Karpas-422 (cell line): ENCODE results near the gene SLC24A3. TPM values are rescaled to one million over a fixed set of nuclear protein-coding genes. Genes with fewer than 3 reads are reported as not detected.

Source experiments
- DNase-seq: peaks from one replicate; pipeline ENCODE4 v3.0.0-alpha.2; 2015
- H2AFZ ChIP-seq: fragments of 200-600 bp; sonication (generic); 2 replicates; pipeline ENCODE4 v1.6.1; 2014; ENCODE audit warnings: antibody characterized with exemption, low read length, mixed read lengths
- H3K27ac ChIP-seq: fragments of 200-600 bp; sonication (generic); 2 replicates; pipeline ENCODE4 v1.5.1; 2014; ENCODE audit warnings: mild to moderate bottlenecking, low read length, moderate library complexity
- H3K27me3 ChIP-seq: fragments of 200-600 bp; sonication (generic); 2 replicates; pipeline ENCODE4 v1.6.1; 2014; ENCODE audit warnings: low read length, mixed read lengths
- H3K36me3 ChIP-seq: fragments of 200-600 bp; sonication (generic); 2 replicates; pipeline ENCODE4 v1.6.1; 2014; ENCODE audit warnings: low read length, mixed read lengths; ENCODE audit not compliant: insufficient read depth
- H3K4me1 ChIP-seq: fragments of 200-600 bp; sonication (generic); 2 replicates; pipeline ENCODE4 v1.6.1; 2014; ENCODE audit warnings: mild to moderate bottlenecking, low read length, mixed read lengths
- H3K4me2 ChIP-seq: fragments of 200-600 bp; sonication (generic); 2 replicates; pipeline ENCODE4 v1.6.1; 2014; ENCODE audit warnings: low read length, low read depth, mild to moderate bottlenecking; ENCODE audit not compliant: poor library complexity, severe bottlenecking
- H3K4me3 ChIP-seq: fragments of 200-600 bp; sonication (generic); 2 replicates; pipeline ENCODE4 v1.5.1; 2014; ENCODE audit warnings: mild to moderate bottlenecking, antibody characterized with exemption, low read length, mixed read lengths
- H3K79me2 ChIP-seq: fragments of 200-600 bp; sonication (generic); 2 replicates; pipeline ENCODE4 v1.6.1; 2014; ENCODE audit warnings: mild to moderate bottlenecking, low read length, mixed read lengths
- H3K9ac ChIP-seq: fragments of 200-600 bp; sonication (generic); 2 replicates; pipeline ENCODE4 v1.6.0; 2014; ENCODE audit warnings: low read length
- H3K9me2 ChIP-seq: fragments of 200-600 bp; sonication (generic), shearing (Covaris generic); replicated peaks from 2 replicates; pipeline ENCODE4 v1.6.0; 2014; ENCODE audit warnings: mild to moderate bottlenecking, low read length, moderate library complexity; ENCODE audit not compliant: insufficient read depth
- H3K9me3 ChIP-seq: fragments of 300-700, 200-600 bp; sonication (generic); 2 replicates; pipeline ENCODE4 v1.6.1; 2014; ENCODE audit warnings: low read length, mixed read lengths
- H4K20me1 ChIP-seq: fragments of 200-600 bp; sonication (generic); 2 replicates; pipeline ENCODE4 v1.6.1; 2014; ENCODE audit warnings: mild to moderate bottlenecking, antibody characterized with exemption, low read length, low read depth; ENCODE audit not compliant: insufficient read depth
- total RNA-seq: library from RNA; depleted of rRNA; stranded (reverse); fragments of >200 nt; shearing (Covaris generic); gene quantifications from 2 replicates; pipeline ENCODE4 v1.2.3, GENCODE V29; 2014; ENCODE audit warnings: low replicate concordance

Gene SLC24A3
- total RNA-seq, 1 experiment from 2014 or later: not detected

GRCh38 chr20:19653327-19653726 is 440.9 kb downstream of the SLC24A3 start:
- Histone ChIP-seq H4K20me1 (no peaks in the 10 kb centered on the region), H2AFZ (no peak overlapping the region), H3K4me2 (no peak overlapping the region), H3K9ac (no peak overlapping the region), H3K9me2 (no peaks in the 10 kb centered on the region), H3K9me3 (no peaks in the 10 kb centered on the region), H3K4me3 (no peak overlapping the region), H3K27me3 (no peaks in the 10 kb centered on the region), H3K4me1 (peaks cover 36% of the 10 kb centered on the region), H3K27ac (no peak overlapping the region), H3K36me3 (no peaks in the 10 kb centered on the region), H3K79me2 (no peaks in the 10 kb centered on the region)
- peak; percentile 43 for DNase-seq

GRCh38 chr20:19654921-19655320 is 442.5 kb downstream of the SLC24A3 start:
- H3K4me1 ChIP-seq: peaks cover 46% of the 10 kb centered on the region
- H3K9me2 ChIP-seq: no peaks in the 10 kb centered on the region
- no peaks in the 10 kb centered on the region for H3K79me2 ChIP-seq
- no peaks in the 10 kb centered on the region for H3K9me3 ChIP-seq
- no peaks in the 10 kb centered on the region for H4K20me1 ChIP-seq
- H3K27me3 ChIP-seq: no peaks in the 10 kb centered on the region
- no peak overlapping the region for H3K27ac ChIP-seq
- DNase-seq: no peak
- no peak overlapping the region for H3K9ac ChIP-seq
- no peak overlapping the region for H3K4me2 ChIP-seq
- no peak overlapping the region for H3K4me3 ChIP-seq
- H2AFZ ChIP-seq: no peak overlapping the region
- H3K36me3 ChIP-seq: no peaks in the 10 kb centered on the region

- Histone ChIP-seq H3K9ac (peak overlapping the region; percentile 23; the same call in 1 of the 2 replicates), H3K27ac (no peak overlapping the region), H2AFZ (peak overlapping the region; percentile 82), H4K20me1 (no peaks in the 10 kb centered on the region), H3K27me3 (no peaks in the 10 kb centered on the region), H3K36me3 (no peaks in the 10 kb centered on the region), H3K79me2 (no peaks in the 10 kb centered on the region), H3K4me1 (peaks cover 35% of the 10 kb centered on the region), H3K9me3 (no peaks in the 10 kb centered on the region), H3K9me2 (no peaks in the 10 kb centered on the region), H3K4me3 (peak overlapping the region; percentile 39; the same call in 1 of the 2 replicates), H3K4me2 (peak overlapping the region; percentile 63)
- DNase-seq: peak; percentile 72
Observed at GRCh38 chr20:19658137-19658536, 445.7 kb downstream of the SLC24A3 start.

GRCh38 chr20:19659448-19659847 is 447.0 kb downstream of the SLC24A3 start:
- Histone ChIP-seq H3K79me2 (no peaks in the 10 kb centered on the region), H3K27ac (no peak overlapping the region), H3K4me3 (no peak overlapping the region), H3K4me1 (peaks cover 32% of the 10 kb centered on the region), H2AFZ (no peak overlapping the region), H3K4me2 (no peak overlapping the region), H3K9me3 (no peaks in the 10 kb centered on the region), H4K20me1 (no peaks in the 10 kb centered on the region), H3K9ac (no peak overlapping the region), H3K9me2 (no peaks in the 10 kb centered on the region), H3K36me3 (no peaks in the 10 kb centered on the region), H3K27me3 (no peaks in the 10 kb centered on the region)
- no peak for DNase-seq

- Histone ChIP-seq H3K27me3 (no peaks in the 10 kb centered on the region), H3K4me3 (no peak overlapping the region), H3K9ac (no peak overlapping the region), H3K4me2 (no peak overlapping the region), H3K79me2 (no peaks in the 10 kb centered on the region), H3K9me2 (no peaks in the 10 kb centered on the region), H3K9me3 (no peaks in the 10 kb centered on the region), H3K27ac (no peak overlapping the region), H4K20me1 (no peaks in the 10 kb centered on the region), H3K36me3 (no peaks in the 10 kb centered on the region), H3K4me1 (peaks cover 32% of the 10 kb centered on the region), H2AFZ (no peak overlapping the region)
- no peak for DNase-seq
Observed at GRCh38 chr20:19660808-19661378, 448.5 kb downstream of the SLC24A3 start.

- DNase-seq: peak; percentile 88
- H3K79me2 ChIP-seq: no peaks in the 10 kb centered on the region
Observed at GRCh38 chr20:19661717-19662636, 449.5 kb downstream of the SLC24A3 start.

GRCh38 chr20:19662637-19662995 is 450.2 kb downstream of the SLC24A3 start:
- no peak overlapping the region for H3K9ac ChIP-seq
- no peaks in the 10 kb centered on the region for H3K27me3 ChIP-seq
- no peak overlapping the region for H3K4me2 ChIP-seq
- no peaks in the 10 kb centered on the region for H3K79me2 ChIP-seq
- no peak for DNase-seq
- H3K9me2 ChIP-seq: no peaks in the 10 kb centered on the region
- no peaks in the 10 kb centered on the region for H3K36me3 ChIP-seq
- H3K4me3 ChIP-seq: no peak overlapping the region
- no peak overlapping the region for H2AFZ ChIP-seq
- peaks cover 20% of the 10 kb centered on the region for H3K4me1 ChIP-seq
- H3K27ac ChIP-seq: no peak overlapping the region
- no peaks in the 10 kb centered on the region for H3K9me3 ChIP-seq
- no peaks in the 10 kb centered on the region for H4K20me1 ChIP-seq

More at GRCh38 chr20:19661717-19662636, 449.5 kb downstream of the SLC24A3 start:
- H3K27me3 ChIP-seq: no peaks in the 10 kb centered on the region
- H3K27ac ChIP-seq: no peak overlapping the region
- H3K4me1 ChIP-seq: peaks cover 26% of the 10 kb centered on the region
- H3K4me3 ChIP-seq: no peak overlapping the region
- no peaks in the 10 kb centered on the region for H4K20me1 ChIP-seq
- no peak overlapping the region for H3K9ac ChIP-seq
- H2AFZ ChIP-seq: no peak overlapping the region
- no peaks in the 10 kb centered on the region for H3K9me3 ChIP-seq
- no peaks in the 10 kb centered on the region for H3K36me3 ChIP-seq
- H3K4me2 ChIP-seq: no peak overlapping the region
- H3K9me2 ChIP-seq: no peaks in the 10 kb centered on the region

GRCh38 chr20:19668418-19668817 is 456.0 kb downstream of the SLC24A3 start:
- Histone ChIP-seq H3K4me3 (no peak overlapping the region), H4K20me1 (no peaks in the 10 kb centered on the region), H3K9ac (no peak overlapping the region), H3K27me3 (no peaks in the 10 kb centered on the region), H3K9me2 (no peaks in the 10 kb centered on the region), H2AFZ (no peak overlapping the region), H3K79me2 (no peaks in the 10 kb centered on the region), H3K4me1 (peaks cover 2% of the 10 kb centered on the region; the same call in 1 of the 2 replicates), H3K36me3 (no peaks in the 10 kb centered on the region), H3K4me2 (no peak overlapping the region), H3K9me3 (no peaks in the 10 kb centered on the region), H3K27ac (no peak overlapping the region)
- DNase-seq: no peak
